GM18519 (cell line): Measurements from ENCODE around the gene OTOA.
"Not testable (repeated sequence)": the region's sequence is repeated elsewhere in the genome, so short reads cannot be mapped to it uniquely, and the experiment has no call there.

Source experiments
- ATAC-seq: cut with Tn5 transposase; IDR thresholded peaks from one replicate; pipeline ENCODE4 v1.9.1; 2021; ENCODE audit warnings: mild to moderate bottlenecking, moderate library complexity; ENCODE audit not compliant: unreplicated experiment, low FRiP score

The OTOA gene

GRCh38 chr16:21663889-21664647 is at the start of gene OTOA:
OTOA (plus strand) TSS chr16:21663968; CDS start chr16:21678515, 14,547 bp downstream.
- no peak for ATAC-seq

GRCh38 chr16:21614896-21615295 is 48.9 kb upstream of the OTOA start:
- no peak for ATAC-seq

GRCh38 chr16:21617607-21618006 is 46.2 kb upstream of the OTOA start:
- ATAC-seq, result no peak

GRCh38 chr16:21618281-21618680 is 45.5 kb upstream of the OTOA start:
- ATAC-seq, result no peak

GRCh38 chr16:21619765-21620425 is 43.9 kb upstream of the OTOA start:
- ATAC-seq, result no peak

GRCh38 chr16:21620592-21620991 is 43.2 kb upstream of the OTOA start:
- no peak for ATAC-seq

- ATAC-seq, result no peak
Observed at GRCh38 chr16:21622545-21622944, 41.2 kb upstream of the OTOA start.

GRCh38 chr16:21625026-21625425 is 38.7 kb upstream of the OTOA start:
- ATAC-seq, result no peak

GRCh38 chr16:21626659-21627277 is 37.0 kb upstream of the OTOA start:
- ATAC-seq, result no peak

- no peak for ATAC-seq
Observed at GRCh38 chr16:21628121-21628726, 35.5 kb upstream of the OTOA start.

GRCh38 chr16:21628772-21629171 is 35.0 kb upstream of the OTOA start:
- ATAC-seq, result no peak

GRCh38 chr16:21629616-21630539 is 33.9 kb upstream of the OTOA start:
- not testable (repeated sequence) for ATAC-seq

GRCh38 chr16:21630866-21631265 is 32.9 kb upstream of the OTOA start:
- not testable (repeated sequence) for ATAC-seq

GRCh38 chr16:21631376-21631775 is 32.4 kb upstream of the OTOA start:
- ATAC-seq, result not testable (repeated sequence)

- not testable (repeated sequence) for ATAC-seq
Observed at GRCh38 chr16:21631951-21632575, 31.7 kb upstream of the OTOA start.

GRCh38 chr16:21634216-21634615 is 29.6 kb upstream of the OTOA start:
- ATAC-seq, result no peak

- not testable (repeated sequence) for ATAC-seq
Observed at GRCh38 chr16:21635694-21636093, 28.1 kb upstream of the OTOA start.

GRCh38 chr16:21637032-21637968 is 26.5 kb upstream of the OTOA start:
- no peak for ATAC-seq

- no peak for ATAC-seq
Observed at GRCh38 chr16:21638573-21638975, 25.2 kb upstream of the OTOA start.
